Activated naive CD8-positive, alpha-beta T cell treated with anti-CD3 and anti-CD28 coated beads for 36 hours (primary cell): ENCODE results near the gene NFKB1. TPM values are rescaled to one million over a fixed set of nuclear protein-coding genes. Genes with fewer than 3 reads are reported as not detected.
A peak's percentile ranks its signal among the peaks of the same experiment; 100 is the strongest.
"Not testable (repeated sequence)": the region's sequence is repeated elsewhere in the genome, so short reads cannot be mapped to it uniquely, and the experiment has no call there.

Experiments
- DNase-seq: peaks from one replicate; pipeline ENCODE4 v3.0.0; 2021
- H3K27ac Mint-ChIP-seq: one replicate; pipeline ENCODE4 v1.8.0; 2022; ENCODE audit warnings: mild to moderate bottlenecking, moderate library complexity, mixed read lengths
- H3K27me3 Mint-ChIP-seq: one replicate; pipeline ENCODE4 v1.8.0; 2022; ENCODE audit warnings: mild to moderate bottlenecking, mixed read lengths
- H3K36me3 Mint-ChIP-seq: one replicate; pipeline ENCODE4 v1.8.0; 2021; ENCODE audit warnings: mild to moderate bottlenecking, mixed read lengths
- H3K4me1 Mint-ChIP-seq: one replicate; pipeline ENCODE4 v1.8.0; 2021; ENCODE audit warnings: mixed read lengths
- H3K4me3 Mint-ChIP-seq: one replicate; pipeline ENCODE4 v1.8.0; 2022; ENCODE audit warnings: mild to moderate bottlenecking, moderate library complexity, mixed read lengths
- H3K9me3 Mint-ChIP-seq: one replicate; pipeline ENCODE4 v1.8.0; 2022; ENCODE audit warnings: mixed read lengths
- total RNA-seq, 2 experiments: library from RNA; stranded (reverse); gene quantifications; one replicate each; pipeline ENCODE4 v1.2.3, GENCODE V29; 2021

NFKB1 gene
- 100 to 1,000 TPM; 250 to 259 TPM for total RNA-seq

DNA sequence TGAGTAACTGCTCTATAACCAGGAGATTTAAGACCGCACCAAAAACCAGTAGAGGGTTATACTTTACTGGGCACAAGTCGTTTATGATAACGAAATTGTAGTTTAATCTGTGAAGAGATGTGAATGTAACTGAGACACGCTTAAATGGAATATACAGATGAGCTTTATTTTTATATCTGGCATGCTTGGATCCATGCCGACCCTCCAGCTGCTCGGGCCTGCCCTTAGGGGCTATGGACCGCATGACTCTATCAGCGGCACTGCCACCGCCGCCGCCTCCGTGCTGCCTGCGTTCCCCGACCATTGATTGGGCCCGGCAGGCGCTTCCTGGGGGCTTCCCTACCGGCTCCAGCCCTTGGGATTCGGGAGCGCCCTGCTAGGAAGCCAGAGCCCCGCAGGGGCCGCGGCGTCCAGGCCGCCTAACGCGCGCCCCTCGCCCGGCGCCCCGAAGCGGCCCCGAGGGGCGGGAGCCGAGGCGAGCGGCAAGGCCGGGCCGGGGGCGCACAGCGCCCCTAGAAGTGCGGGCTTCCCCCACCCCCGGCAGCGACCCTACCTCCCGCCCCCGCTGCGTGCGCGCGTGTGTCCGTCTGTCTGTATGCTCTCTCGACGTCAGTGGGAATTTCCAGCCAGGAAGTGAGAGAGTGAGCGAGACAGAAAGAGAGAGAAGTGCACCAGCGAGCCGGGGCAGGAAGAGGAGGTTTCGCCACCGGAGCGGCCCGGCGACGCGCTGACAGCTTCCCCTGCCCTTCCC is at the start of gene NFKB1:
Gene NFKB1 (plus strand): TSS at position 664 of the 751 bp plus-strand sequence. CDS start 24,160 bp downstream, outside the sequence.
- Mint-ChIP-seq H3K4me1 (peaks cover 14% of the 10 kb centered on the region), H3K9me3 (peaks cover 6% of the 10 kb centered on the region), H3K36me3 (peaks cover 40% of the 10 kb centered on the region), H3K27me3 (no peaks in the 10 kb centered on the region), H3K27ac (peak within 1 kb of the TSS; percentile 96), H3K4me3 (peak within 1 kb of the TSS; percentile 81)
- DNase-seq = peak; percentile 86

DNA sequence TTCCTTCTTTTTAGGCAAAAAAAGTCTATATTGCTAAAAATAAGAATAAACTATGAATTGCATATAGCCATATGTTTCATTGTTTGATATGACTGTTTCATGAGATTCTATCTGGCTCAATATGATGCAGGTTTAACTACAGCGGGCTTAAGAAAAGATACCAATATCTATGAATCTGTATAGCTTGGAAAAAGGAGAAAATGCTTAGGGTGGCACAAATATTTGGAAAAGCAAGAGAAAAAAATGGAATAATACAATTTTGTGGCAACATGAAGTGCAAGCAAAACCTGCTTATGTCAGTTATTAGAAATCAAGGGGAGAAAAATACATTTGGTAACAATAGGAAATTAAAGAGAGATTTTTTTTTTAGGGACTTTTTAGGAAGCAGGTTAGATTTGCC is 48.3 kb upstream of the NFKB1 start:
- H3K27me3 Mint-ChIP-seq = no peaks in the 10 kb centered on the region

DNA sequence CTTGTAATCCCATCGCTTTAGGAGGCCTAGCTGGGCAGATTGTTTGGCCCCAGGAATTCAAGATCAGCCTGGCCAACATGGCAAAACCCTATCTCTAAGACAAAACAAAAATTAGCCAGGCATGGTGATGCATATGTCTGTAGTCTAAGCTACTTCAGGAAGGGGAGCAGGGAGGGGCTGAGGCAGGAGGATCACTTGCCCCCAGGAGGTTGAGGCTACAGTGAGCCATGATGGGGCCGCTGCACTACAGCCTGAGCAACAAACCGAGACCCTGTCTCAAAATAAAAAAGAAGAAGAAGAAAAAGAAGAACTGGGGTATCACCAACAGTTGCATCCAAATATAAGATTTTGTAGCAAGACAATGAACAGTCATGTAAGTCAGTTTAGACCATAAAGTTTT is 47.3 kb upstream of the NFKB1 start:
- no peaks in the 10 kb centered on the region for H3K9me3 Mint-ChIP-seq
- H3K4me1 Mint-ChIP-seq = peaks cover 16% of the 10 kb centered on the region

More for the DNA sequence above, 48.3 kb upstream of the NFKB1 start:
- no peaks in the 10 kb centered on the region for H3K9me3 Mint-ChIP-seq
- no peaks in the 10 kb centered on the region for H3K36me3 Mint-ChIP-seq
- no peak overlapping the region for H3K27ac Mint-ChIP-seq
- no peak overlapping the region for H3K4me3 Mint-ChIP-seq
- peaks cover 16% of the 10 kb centered on the region for H3K4me1 Mint-ChIP-seq
- DNase-seq = no peak

GRCh38 chr4:102454268-102454667 is 46.9 kb upstream of the NFKB1 start:
- no peak overlapping the region for H3K27ac Mint-ChIP-seq
- H3K4me3 Mint-ChIP-seq = no peak overlapping the region
- H3K4me1 Mint-ChIP-seq = peaks cover 16% of the 10 kb centered on the region
- DNase-seq = no peak
- no peaks in the 10 kb centered on the region for H3K36me3 Mint-ChIP-seq
- H3K27me3 Mint-ChIP-seq = no peaks in the 10 kb centered on the region
- no peaks in the 10 kb centered on the region for H3K9me3 Mint-ChIP-seq

More for the DNA sequence above, 47.3 kb upstream of the NFKB1 start:
- Mint-ChIP-seq H3K27me3 (no peaks in the 10 kb centered on the region), H3K36me3 (no peaks in the 10 kb centered on the region), H3K27ac (no peak overlapping the region), H3K4me3 (no peak overlapping the region)
- no peak for DNase-seq

DNA sequence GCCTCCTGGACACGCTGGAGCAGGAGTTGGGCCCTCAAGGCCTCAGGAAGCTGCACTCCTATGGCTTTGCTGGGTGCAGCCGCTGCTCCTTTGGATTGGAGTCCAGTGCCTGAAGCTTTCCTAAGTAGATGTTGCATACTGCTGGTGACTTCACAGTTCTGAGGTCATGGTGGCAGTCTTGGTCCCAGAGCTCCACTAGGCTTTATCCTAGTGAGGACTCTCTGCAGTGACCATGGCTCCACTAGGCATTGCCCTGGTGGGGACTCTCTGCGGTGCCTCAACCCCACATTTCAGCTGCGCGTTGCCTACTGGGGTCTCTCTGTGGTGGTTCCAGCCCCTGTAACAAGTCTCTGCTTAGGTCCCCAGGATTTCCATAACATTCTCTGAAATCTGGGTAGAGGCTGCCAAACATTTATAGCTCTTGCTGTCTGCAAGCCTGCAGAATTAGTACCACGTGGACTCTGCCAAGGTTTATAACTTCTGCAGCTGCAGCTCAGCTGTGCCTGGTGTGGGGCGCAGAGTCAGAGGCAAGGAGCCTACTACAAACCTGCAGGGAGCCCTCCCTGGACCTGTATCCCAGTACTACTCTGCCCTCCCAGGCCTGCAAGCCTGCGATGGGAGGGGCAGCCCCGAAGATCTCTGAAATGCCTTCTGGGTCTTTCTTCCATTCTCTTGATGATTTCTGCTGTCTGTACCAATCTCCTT is 46.0 kb upstream of the NFKB1 start:
- Mint-ChIP-seq H3K9me3 (peaks cover 5% of the 10 kb centered on the region), H3K4me1 (peaks cover 10% of the 10 kb centered on the region), H3K4me3 (no peak overlapping the region), H3K27ac (no peak overlapping the region), H3K36me3 (peaks cover 4% of the 10 kb centered on the region), H3K27me3 (no peaks in the 10 kb centered on the region)
- no peak for DNase-seq

DNA sequence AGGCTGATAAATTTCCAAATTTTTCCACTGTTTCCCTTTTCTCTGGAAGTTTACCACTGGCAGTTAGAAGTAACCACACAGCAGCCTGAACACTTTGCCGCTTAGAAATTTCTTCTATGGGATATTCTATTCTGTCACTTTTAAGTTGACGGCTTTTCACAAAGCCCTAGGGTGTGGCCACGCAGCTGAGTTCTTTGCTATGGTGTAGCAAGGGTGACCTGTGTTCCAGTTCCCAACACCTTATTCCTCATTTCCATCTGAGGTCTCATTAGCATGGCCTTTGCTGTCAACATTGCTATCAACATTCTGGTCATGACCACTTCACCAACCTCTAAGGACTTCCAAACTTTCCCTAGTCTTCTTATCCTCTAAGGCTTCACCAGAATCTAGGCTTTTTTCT is 45.4 kb upstream of the NFKB1 start:
- no peak overlapping the region for H3K4me3 Mint-ChIP-seq
- H3K36me3 Mint-ChIP-seq = peaks cover 6% of the 10 kb centered on the region
- no peak for DNase-seq
- peaks cover 10% of the 10 kb centered on the region for H3K9me3 Mint-ChIP-seq
- H3K27ac Mint-ChIP-seq = no peak overlapping the region
- H3K27me3 Mint-ChIP-seq = no peaks in the 10 kb centered on the region
- peaks cover 7% of the 10 kb centered on the region for H3K4me1 Mint-ChIP-seq

DNA sequence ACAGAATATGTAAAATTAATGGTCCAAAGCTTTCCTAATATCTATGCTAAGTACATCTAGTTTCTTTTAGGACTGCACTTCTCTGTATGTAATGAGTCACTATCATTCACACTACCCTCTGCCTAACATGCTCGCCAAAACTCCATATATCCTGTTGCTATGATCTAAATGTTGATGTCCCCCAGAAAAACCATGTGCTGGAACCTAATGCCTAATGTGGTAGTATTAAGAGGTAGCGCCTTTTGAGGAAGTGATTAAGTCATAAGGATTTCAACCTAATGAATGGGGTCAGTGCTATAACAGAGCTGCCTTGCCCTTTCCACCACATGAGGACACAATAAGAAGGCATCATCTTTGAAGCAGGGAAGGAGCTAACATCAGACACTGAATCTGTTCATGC is 34.9 kb upstream of the NFKB1 start:
- Mint-ChIP-seq H3K4me3 (no peak overlapping the region), H3K27ac (no peak overlapping the region), H3K27me3 (no peaks in the 10 kb centered on the region), H3K36me3 (no peaks in the 10 kb centered on the region), H3K4me1 (peaks cover 27% of the 10 kb centered on the region), H3K9me3 (peaks cover 12% of the 10 kb centered on the region)
- DNase-seq = no peak

GRCh38 chr4:102469806-102470205 is 31.4 kb upstream of the NFKB1 start:
- Mint-ChIP-seq H3K27me3 (no peaks in the 10 kb centered on the region), H3K9me3 (no peaks in the 10 kb centered on the region), H3K4me3 (no peak overlapping the region), H3K27ac (no peak overlapping the region), H3K4me1 (peaks cover 30% of the 10 kb centered on the region), H3K36me3 (peaks cover 2% of the 10 kb centered on the region)
- no peak for DNase-seq

DNA sequence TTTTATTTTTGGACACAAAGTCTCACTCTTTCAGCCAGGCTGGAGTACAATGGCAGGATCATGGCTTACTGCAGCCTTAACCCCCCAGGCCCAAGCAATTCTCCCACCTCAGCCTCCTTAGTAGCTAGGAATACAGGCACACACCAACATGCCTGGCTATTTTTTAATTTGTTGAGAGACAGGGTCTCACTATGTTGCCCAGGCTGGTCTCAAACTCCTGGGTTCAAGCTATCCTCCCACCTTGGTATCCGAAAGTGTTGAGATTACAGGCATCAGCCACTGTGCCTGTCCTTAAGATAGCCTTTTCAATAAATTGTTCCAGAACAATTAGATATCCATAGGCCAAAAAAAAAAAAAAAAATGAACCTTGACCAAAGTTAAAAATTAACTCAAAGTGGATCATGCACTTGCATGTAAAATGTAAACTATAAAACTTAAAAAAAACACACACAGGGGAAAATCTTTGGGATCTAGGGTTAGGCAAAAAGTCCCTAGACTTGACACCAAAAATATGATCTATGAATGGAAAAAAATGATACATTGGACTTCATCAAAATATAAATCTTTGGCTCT is 28.6 kb upstream of the NFKB1 start:
- Mint-ChIP-seq H3K9me3 (peaks cover 16% of the 10 kb centered on the region), H3K27me3 (no peaks in the 10 kb centered on the region), H3K4me3 (no peak overlapping the region), H3K36me3 (peaks cover 8% of the 10 kb centered on the region), H3K4me1 (peaks cover 20% of the 10 kb centered on the region), H3K27ac (no peak overlapping the region)
- DNase-seq = no peak

DNA sequence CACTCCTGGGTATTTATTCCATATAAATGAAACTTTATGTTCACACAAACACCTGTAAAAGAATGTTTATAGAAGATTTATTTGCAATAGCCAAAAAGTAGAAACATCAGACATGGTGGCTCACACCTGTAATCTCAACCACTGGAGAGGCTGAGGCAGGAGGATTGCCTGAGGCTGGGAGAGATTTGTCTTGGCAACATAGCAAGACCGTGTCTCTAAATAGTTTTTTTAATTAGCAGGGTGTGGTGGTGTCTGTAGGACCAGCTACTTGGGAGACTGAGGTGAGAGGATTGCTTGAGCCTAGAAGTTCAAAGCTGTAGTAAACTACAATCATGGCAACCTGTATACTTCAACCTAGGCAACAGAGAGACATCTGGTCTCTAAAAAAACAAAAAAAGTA is 27.7 kb upstream of the NFKB1 start:
- H3K9me3 Mint-ChIP-seq = peaks cover 17% of the 10 kb centered on the region
- no peaks in the 10 kb centered on the region for H3K27me3 Mint-ChIP-seq
- peaks cover 20% of the 10 kb centered on the region for H3K4me1 Mint-ChIP-seq
- no peak for DNase-seq
- H3K27ac Mint-ChIP-seq = no peak overlapping the region
- peaks cover 8% of the 10 kb centered on the region for H3K36me3 Mint-ChIP-seq
- H3K4me3 Mint-ChIP-seq = no peak overlapping the region

- H3K4me1 Mint-ChIP-seq = peaks cover 11% of the 10 kb centered on the region
- no peak for DNase-seq
- H3K27me3 Mint-ChIP-seq = no peaks in the 10 kb centered on the region
- H3K36me3 Mint-ChIP-seq = peaks cover 8% of the 10 kb centered on the region
- H3K27ac Mint-ChIP-seq = no peak overlapping the region
- H3K9me3 Mint-ChIP-seq = peaks cover 27% of the 10 kb centered on the region
- H3K4me3 Mint-ChIP-seq = no peak overlapping the region
Observed at GRCh38 chr4:102474736-102475504, 26.2 kb upstream of the NFKB1 start.

- Mint-ChIP-seq H3K9me3 (peaks cover 31% of the 10 kb centered on the region), H3K27me3 (no peaks in the 10 kb centered on the region), H3K27ac (no peak overlapping the region), H3K36me3 (peaks cover 8% of the 10 kb centered on the region), H3K4me1 (peaks cover 6% of the 10 kb centered on the region), H3K4me3 (no peak overlapping the region)
- no peak for DNase-seq
Observed at GRCh38 chr4:102477657-102478056, 23.5 kb upstream of the NFKB1 start.

DNA sequence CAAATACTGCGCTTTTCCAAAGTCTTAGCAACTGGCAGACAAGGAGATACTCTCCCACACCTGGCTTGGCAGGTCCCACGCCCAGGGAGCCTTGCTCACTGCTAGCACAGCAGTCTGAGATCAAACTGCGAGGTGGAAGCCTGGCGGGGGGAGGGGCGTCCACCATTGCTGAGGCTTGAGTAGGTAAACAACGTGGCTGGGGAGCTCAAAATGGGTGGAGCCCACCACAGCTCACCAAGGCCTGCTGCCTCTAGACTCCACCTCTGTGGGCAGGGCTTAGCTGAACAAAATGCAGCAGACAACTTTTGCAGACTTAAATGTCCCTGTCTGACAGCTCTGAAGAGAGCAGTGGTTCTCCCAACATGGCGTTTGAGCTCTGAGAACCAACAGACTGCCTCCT is 23.0 kb upstream of the NFKB1 start:
- Mint-ChIP-seq H3K9me3 (peaks cover 31% of the 10 kb centered on the region), H3K36me3 (peaks cover 8% of the 10 kb centered on the region), H3K4me3 (no peak overlapping the region), H3K27me3 (no peaks in the 10 kb centered on the region), H3K4me1 (peaks cover 3% of the 10 kb centered on the region), H3K27ac (no peak overlapping the region)
- DNase-seq = no peak

- peaks cover 13% of the 10 kb centered on the region for H3K36me3 Mint-ChIP-seq
- peaks cover 31% of the 10 kb centered on the region for H3K9me3 Mint-ChIP-seq
- peaks cover 10% of the 10 kb centered on the region for H3K4me1 Mint-ChIP-seq
- not testable (repeated sequence) for H3K27me3 Mint-ChIP-seq, DNase-seq, H3K4me3 Mint-ChIP-seq, H3K27ac Mint-ChIP-seq
Observed at GRCh38 chr4:102479832-102480231, 21.3 kb upstream of the NFKB1 start.

GRCh38 chr4:102483120-102483519 is 18.0 kb upstream of the NFKB1 start:
- Mint-ChIP-seq H3K4me3 (no peak overlapping the region), H3K36me3 (peaks cover 14% of the 10 kb centered on the region), H3K27me3 (no peaks in the 10 kb centered on the region), H3K9me3 (peaks cover 26% of the 10 kb centered on the region), H3K27ac (no peak overlapping the region), H3K4me1 (peaks cover 11% of the 10 kb centered on the region)
- DNase-seq = no peak
